GM23338 (cell line): ENCODE results near the gene DOCK3. TPM values are rescaled to one million over a fixed set of nuclear protein-coding genes. Genes with fewer than 3 reads are reported as not detected.

ENCODE experiments used
- ATAC-seq: fragments of 200-7000 bp; cut with Tn5 transposase; 3 replicates; pipeline ENCODE4 v1.9.1; 2020
- DNase-seq: peaks from one replicate; pipeline ENCODE4 v3.0.0-alpha.2; 2015; ENCODE audit warnings: low spot score
- H2AFZ ChIP-seq: fragments of 200-600 bp; sonication (generic); 2 replicates; pipeline ENCODE4 v1.8.0; 2016; ENCODE audit warnings: antibody characterized with exemption, mild to moderate bottlenecking, moderate library complexity
- H3F3A ChIP-seq: fragments of 200-600 bp; sonication (generic); replicated peaks from 2 replicates; pipeline ENCODE4 v1.8.0; 2017; ENCODE audit warnings: antibody characterized with exemption, mixed run types, low read depth
- H3K27ac ChIP-seq: fragments of 200-600 bp; sonication (generic); 2 replicates; pipeline ENCODE4 v1.6.1; 2016; ENCODE audit warnings: low read depth
- H3K27me3 ChIP-seq: fragments of 200-600 bp; sonication (generic); 2 replicates; pipeline ENCODE4 v1.8.0; 2016; ENCODE audit warnings: mild to moderate bottlenecking, mixed run types, moderate library complexity; ENCODE audit not compliant: insufficient read depth
- H3K36me3 ChIP-seq: fragments of 200-600 bp; sonication (generic); 2 replicates; pipeline ENCODE4 v1.8.0; 2016; ENCODE audit warnings: mild to moderate bottlenecking; ENCODE audit not compliant: insufficient read depth
- H3K4me1 ChIP-seq: fragments of 200-600 bp; sonication (generic); 2 replicates; pipeline ENCODE4 v1.8.0; 2016; ENCODE audit warnings: mild to moderate bottlenecking, moderate library complexity; ENCODE audit not compliant: insufficient read depth
- H3K4me2 ChIP-seq: fragments of 200-600 bp; sonication (generic); 2 replicates; pipeline ENCODE4 v1.7.1; 2017; ENCODE audit warnings: mixed run types
- H3K4me3 ChIP-seq: fragments of 200-600 bp; sonication (generic); 2 replicates; pipeline ENCODE4 v1.6.1; 2016; ENCODE audit warnings: mixed run types
- H3K79me2 ChIP-seq: fragments of 200-600 bp; sonication (generic); replicated peaks from 2 replicates; pipeline ENCODE4 v1.8.0; 2017; ENCODE audit warnings: mild to moderate bottlenecking; ENCODE audit not compliant: insufficient read depth
- H3K9me2 ChIP-seq: fragments of 200-600 bp; sonication (generic); 2 replicates; pipeline ENCODE4 v1.8.0; 2017; ENCODE audit not compliant: insufficient read depth
- H4K20me1 ChIP-seq: fragments of 200-600 bp; sonication (generic); replicated peaks from 2 replicates; pipeline ENCODE4 v1.8.0; 2017; ENCODE audit warnings: mild to moderate bottlenecking; ENCODE audit not compliant: insufficient read depth
- H3K27ac Mint-ChIP-seq: 2 replicates; pipeline ENCODE4 v1.8.0; 2020; ENCODE audit warnings: inconsistent platforms, mild to moderate bottlenecking, moderate library complexity, mixed read lengths
- H3K27me3 Mint-ChIP-seq: 3 replicates; pipeline ENCODE4 v1.8.0; 2022; ENCODE audit warnings: low read depth, mild to moderate bottlenecking, moderate library complexity, mixed read lengths, inconsistent platforms; ENCODE audit not compliant: insufficient read depth, poor library complexity
- H3K36me3 Mint-ChIP-seq: 3 replicates; pipeline ENCODE4 v1.8.0; 2021; ENCODE audit warnings: low read depth, mild to moderate bottlenecking, inconsistent platforms, moderate library complexity, mixed read lengths
- H3K4me1 Mint-ChIP-seq: 3 replicates; pipeline ENCODE4 v1.8.0; 2020; ENCODE audit warnings: mild to moderate bottlenecking, inconsistent platforms, mixed read lengths
- H3K4me3 Mint-ChIP-seq: 3 replicates; pipeline ENCODE4 v1.8.0; 2021; ENCODE audit warnings: moderate library complexity, mild to moderate bottlenecking, inconsistent platforms, mixed read lengths
- H3K9me3 Mint-ChIP-seq: 3 replicates; pipeline ENCODE4 v1.8.0; 2020; ENCODE audit warnings: moderate library complexity, mild to moderate bottlenecking, inconsistent platforms, mixed read lengths
- CREB1 ChIP-seq: fragments of 250-450 bp; sonication (Bioruptor Pico); IDR thresholded peaks from 2 replicates; pipeline ENCODE4 v1.5.0; 2020; ENCODE audit warnings: low read depth, mild to moderate bottlenecking, moderate library complexity
- CTCF ChIP-seq, 2 experiments: fragments of 200-600 bp in 1 of 2; sonication (generic) in 1 of 2; conservative IDR thresholded peaks; 2 replicates each; pipeline versions ENCODE4 v1.5.1 to v1.6.1; 2016 to 2017; ENCODE audit warnings: antibody characterized with exemption in 2 of 2, low read depth in 2 of 2, mild to moderate bottlenecking in 2 of 2, moderate library complexity in 1 of 2
- ETS1 ChIP-seq: IDR thresholded peaks from 2 replicates; pipeline ENCODE4 v1.6.1; 2016; ENCODE audit warnings: antibody characterized with exemption
- EZH2 ChIP-seq: fragments of 200-600 bp; sonication (generic); IDR thresholded peaks from one replicate; pipeline ENCODE4 v1.8.0; 2017; ENCODE audit warnings: antibody characterized with exemption, mild to moderate bottlenecking, low read depth; ENCODE audit not compliant: unreplicated experiment
- EZH2phosphoT487 ChIP-seq: fragments of 200-600 bp; sonication (generic); IDR thresholded peaks from one replicate; pipeline ENCODE4 v1.8.1; 2018; ENCODE audit warnings: antibody characterized with exemption; ENCODE audit not compliant: unreplicated experiment
- JUNB ChIP-seq: IDR thresholded peaks from one replicate; pipeline ENCODE4 v1.6.1; 2016; ENCODE audit warnings: antibody characterized with exemption; ENCODE audit not compliant: unreplicated experiment
- NANOG ChIP-seq: IDR thresholded peaks from 2 replicates; pipeline ENCODE4 v1.6.1; 2016; ENCODE audit warnings: antibody characterized with exemption, borderline replicate concordance
- POLR2AphosphoS5 ChIP-seq: IDR thresholded peaks from 2 replicates; pipeline ENCODE4 v1.6.1; 2016; ENCODE audit warnings: antibody characterized with exemption, low read depth
- REST ChIP-seq: IDR thresholded peaks from one replicate; pipeline ENCODE4 v1.6.1; 2018; ENCODE audit warnings: antibody characterized with exemption; ENCODE audit not compliant: unreplicated experiment
- STAT1 ChIP-seq: IDR thresholded peaks from one replicate; pipeline ENCODE4 v1.6.1; 2016; ENCODE audit warnings: antibody characterized with exemption; ENCODE audit not compliant: unreplicated experiment
- ZNF114 ChIP-seq: fragments of 250-450 bp; sonication (Bioruptor Pico); IDR thresholded peaks from 2 replicates; pipeline ENCODE4 v1.5.0; 2020; ENCODE audit warnings: mild to moderate bottlenecking, moderate library complexity
- ZNF331 ChIP-seq: fragments of 250-450 bp; sonication (Bioruptor Pico); IDR thresholded peaks from 2 replicates; pipeline ENCODE4 v1.5.0; 2020; ENCODE audit warnings: low read depth, mild to moderate bottlenecking, moderate library complexity
- ZNF462 ChIP-seq: fragments of 250-450 bp; sonication (Bioruptor Pico); IDR thresholded peaks from 2 replicates; pipeline ENCODE4 v1.5.0; 2020; ENCODE audit warnings: mild to moderate bottlenecking, moderate library complexity
- polyA plus RNA-seq: library from polyadenylated mRNA; unstranded; fragments of >200 nt; fragmentation: Nextera tagmentation; extraction: Ambion mirVana; gene quantifications from 2 replicates; pipeline ENCODE4 v1.2.1, GENCODE V29; 2016
- total RNA-seq: library from RNA; depleted of rRNA; stranded (reverse); fragments of >200 nt; shearing (Covaris generic); gene quantifications from 2 replicates; pipeline ENCODE4 v1.2.3, GENCODE V29; 2014

Gene DOCK3
- total and polyA plus RNA-seq, 2 experiments from 2014 or later, result 2.4 to 5.6 TPM

DNA sequence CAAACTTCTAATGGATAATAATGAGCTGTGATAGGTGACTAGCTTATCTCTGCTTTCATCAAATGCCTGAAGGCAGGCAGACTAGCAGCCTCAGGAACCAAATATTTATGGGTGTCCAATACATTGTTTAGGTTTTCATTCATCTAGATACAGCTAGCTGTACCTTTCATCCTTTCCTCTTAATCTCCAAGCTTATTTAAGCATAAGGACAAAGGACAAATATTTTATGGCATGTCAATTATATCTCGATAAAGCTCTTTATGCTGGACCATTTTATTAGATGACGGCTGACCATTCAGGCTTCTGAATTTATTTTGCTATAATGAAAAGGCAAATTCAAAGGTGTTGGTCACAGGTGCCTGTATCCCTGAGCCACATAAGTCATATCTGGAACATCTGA lies 733.3 kb downstream of the DOCK3 start:
- no peak overlapping the region for H3K4me3 Mint-ChIP-seq
- DNase-seq (no peak), ATAC-seq (no peak)
- Histone ChIP-seq H2AFZ (no peak overlapping the region), H3K79me2 (no peaks in the 10 kb centered on the region), H3F3A (no peaks in the 10 kb centered on the region), H4K20me1 (peaks cover 6% of the 10 kb centered on the region), H3K27ac (no peak overlapping the region), H3K4me2 (no peak overlapping the region), H3K9me2 (no peaks in the 10 kb centered on the region), H3K27me3 (no peaks in the 10 kb centered on the region), H3K4me1 (no peaks in the 10 kb centered on the region), H3K36me3 (peaks cover 16% of the 10 kb centered on the region), H3K4me3 (no peak overlapping the region)
- H3K27ac Mint-ChIP-seq, result no peak overlapping the region
- no peaks in the 10 kb centered on the region for H3K9me3 Mint-ChIP-seq
- H3K36me3 Mint-ChIP-seq, result peaks cover 32% of the 10 kb centered on the region
- no peaks in the 10 kb centered on the region for H3K4me1 Mint-ChIP-seq
- no peaks in the 10 kb centered on the region for H3K27me3 Mint-ChIP-seq
- TF ChIP-seq ZNF331 (CRISPR knock-in tag) (no peak), CTCF (conservative IDR thresholded peaks at IDR 0.05; ENCODE audit: low read depth in 2 of 2) (no peak), EZH2phosphoT487 (no peak), ETS1 (no peak), ZNF114 (CRISPR knock-in tag) (no peak), NANOG (no peak), REST (no peak), JUNB (no peak), CREB1 (no peak), STAT1 (no peak), POLR2AphosphoS5 (no peak), EZH2 (no peak), ZNF462 (CRISPR knock-in tag) (no peak)
